GM19239 (cell line): ENCODE data around the gene EHF.
A peak's percentile ranks its signal among the peaks of the same experiment; 100 is the strongest.

Experiments
- DNase-seq: peaks from one replicate; pipeline ENCODE4 v3.0.0; 2011; ENCODE audit warnings: low spot score; ENCODE audit not compliant: insufficient read length
- FAIRE-seq: peaks from 2 replicates; lab custom pipeline; 2011; peaks lifted over from hg19 to GRCh38; lab: Jason Lieb, UNC

Gene EHF

GRCh38 chr11:34620202-34620601 lies 691 bp upstream of the EHF start:
- FAIRE-seq (no peak), DNase-seq (no peak)

GRCh38 chr11:34621876-34622275 lies 983 bp downstream of the EHF start:
- FAIRE-seq (peak; percentile 58), DNase-seq (no peak)

- FAIRE-seq, result peak; percentile 26
- no peak for DNase-seq
Observed at GRCh38 chr11:34623463-34623862, 2.6 kb downstream of the EHF start.

DNA sequence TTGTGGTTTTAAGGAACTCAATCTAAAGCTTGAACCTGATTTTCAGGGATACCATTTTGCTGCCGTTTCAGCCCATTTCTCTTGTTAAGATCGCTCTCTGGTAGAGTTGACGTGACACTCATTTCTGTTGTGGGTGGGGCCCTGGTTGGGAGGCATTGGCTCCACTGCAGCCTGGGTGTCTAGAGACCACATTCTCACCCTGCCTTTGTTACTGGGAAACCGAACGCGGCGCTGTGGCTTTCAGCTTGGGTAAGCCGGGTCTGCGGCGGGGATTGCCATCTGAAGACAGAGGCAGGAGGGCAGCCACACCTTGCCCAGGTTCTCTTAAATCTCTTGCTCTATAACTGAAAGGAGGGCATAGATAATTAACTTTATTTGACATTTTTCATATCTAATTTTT lies 3.2 kb downstream of the EHF start:
- DNase-seq (no peak), FAIRE-seq (peak; percentile 64)

DNA sequence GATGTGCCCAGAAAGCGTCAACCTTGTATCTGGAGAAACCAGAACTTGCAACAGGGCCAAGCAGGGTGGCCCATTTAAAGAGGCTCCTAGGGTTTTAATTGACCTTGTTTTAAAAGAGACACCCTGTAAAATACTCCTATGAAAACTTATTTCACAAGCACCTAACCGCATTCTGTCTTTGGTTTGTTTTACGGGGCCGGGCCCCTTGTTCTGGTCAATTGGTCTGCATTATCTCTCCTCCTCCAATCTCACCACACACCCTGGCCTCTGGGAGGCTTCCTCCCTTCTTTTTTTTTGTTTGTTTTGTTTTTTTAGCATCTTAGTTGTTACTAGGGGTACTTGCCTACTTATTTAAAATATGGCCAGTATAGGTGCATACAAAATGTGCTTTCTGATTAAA lies 4.7 kb downstream of the EHF start:
- no peak for FAIRE-seq
- DNase-seq, result no peak

DNA sequence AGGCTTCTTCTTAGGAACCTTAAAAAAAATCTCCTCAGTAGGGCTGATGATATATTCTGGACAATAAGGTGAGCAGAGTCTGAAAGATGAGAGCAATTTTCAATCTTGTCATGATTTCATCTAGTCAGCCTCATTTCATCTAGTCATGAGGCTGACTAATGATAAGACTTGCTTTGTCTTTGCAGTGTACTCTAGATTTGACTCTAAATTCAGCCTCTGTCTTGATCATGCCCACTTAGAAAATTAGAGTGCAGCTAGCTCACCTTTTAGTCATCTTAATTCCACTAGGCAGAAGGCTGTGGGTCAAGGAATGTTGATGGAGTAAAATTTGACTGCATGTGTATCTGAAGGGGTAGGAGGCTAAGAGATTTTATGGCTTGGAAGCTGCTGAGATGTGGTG lies 5.5 kb downstream of the EHF start:
- FAIRE-seq (no peak), DNase-seq (no peak)

GRCh38 chr11:34627197-34627596 lies 6.3 kb downstream of the EHF start:
- FAIRE-seq, result no peak
- DNase-seq, result no peak

- DNase-seq, result no peak
- no peak for FAIRE-seq
Observed at GRCh38 chr11:34629711-34630110, 8.8 kb downstream of the EHF start.

- no peak for DNase-seq
- FAIRE-seq, result no peak
Observed at GRCh38 chr11:34630544-34630943, 9.7 kb downstream of the EHF start.

DNA sequence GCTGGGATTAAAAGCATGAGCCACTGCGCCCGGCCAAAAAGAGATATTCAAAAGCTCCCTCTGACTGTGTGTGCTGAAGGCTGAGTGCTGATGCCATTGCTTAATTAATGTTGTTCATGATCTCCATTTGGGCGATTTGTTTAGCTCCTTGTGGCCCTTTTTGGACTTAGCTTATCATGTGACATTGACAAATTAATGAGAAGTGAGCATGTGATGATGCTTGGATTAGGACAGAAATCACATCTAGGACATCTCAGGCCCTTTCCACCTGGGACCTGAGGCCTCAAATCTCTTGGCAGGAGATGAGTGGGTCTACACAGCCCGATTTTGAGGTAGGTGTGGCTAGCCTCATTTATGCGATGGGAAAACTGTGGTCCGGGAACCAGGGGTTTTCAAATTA lies 10.4 kb downstream of the EHF start:
- FAIRE-seq, result no peak
- no peak for DNase-seq

GRCh38 chr11:34631737-34632104 lies 10.8 kb downstream of the EHF start:
- DNase-seq (no peak), FAIRE-seq (no peak)

DNA sequence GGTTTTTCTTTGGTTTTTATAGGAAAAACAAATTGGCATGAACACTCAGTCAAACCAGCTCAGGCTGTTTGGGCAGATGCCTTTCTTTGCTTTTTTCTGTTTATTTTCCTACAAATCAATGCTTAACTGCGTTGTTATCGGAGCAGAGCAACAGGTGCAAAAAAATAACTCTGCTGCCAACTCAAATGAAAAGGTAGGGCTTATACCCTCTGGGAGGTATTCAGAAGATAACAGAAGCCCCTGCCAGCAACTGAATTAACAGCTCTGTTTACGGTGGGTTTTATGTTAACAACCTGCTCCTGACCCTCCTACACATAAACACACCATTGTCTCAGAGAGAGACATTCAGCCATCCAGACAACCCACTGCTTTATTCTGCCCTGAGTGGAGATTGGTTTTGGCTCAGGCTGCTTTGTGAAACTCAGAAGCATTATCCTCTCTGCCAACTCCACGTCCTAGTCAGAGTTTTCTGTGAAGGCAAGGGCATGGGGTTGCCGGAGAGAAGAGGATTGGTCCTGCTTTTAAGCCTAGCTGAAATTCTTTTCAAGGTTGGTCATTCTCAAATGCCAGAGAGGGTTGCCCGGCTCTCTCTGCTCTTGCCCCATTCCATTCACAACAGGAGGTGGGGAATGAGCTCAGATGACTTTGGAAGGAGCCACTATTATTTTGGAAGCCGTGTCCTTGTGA lies 11.4 kb downstream of the EHF start:
- FAIRE-seq, result no peak

GRCh38 chr11:34633640-34633989 lies 12.7 kb downstream of the EHF start:
- DNase-seq, result no peak
- FAIRE-seq, result no peak

More for the DNA sequence above, 11.4 kb downstream of the EHF start:
- DNase-seq, result no peak

DNA sequence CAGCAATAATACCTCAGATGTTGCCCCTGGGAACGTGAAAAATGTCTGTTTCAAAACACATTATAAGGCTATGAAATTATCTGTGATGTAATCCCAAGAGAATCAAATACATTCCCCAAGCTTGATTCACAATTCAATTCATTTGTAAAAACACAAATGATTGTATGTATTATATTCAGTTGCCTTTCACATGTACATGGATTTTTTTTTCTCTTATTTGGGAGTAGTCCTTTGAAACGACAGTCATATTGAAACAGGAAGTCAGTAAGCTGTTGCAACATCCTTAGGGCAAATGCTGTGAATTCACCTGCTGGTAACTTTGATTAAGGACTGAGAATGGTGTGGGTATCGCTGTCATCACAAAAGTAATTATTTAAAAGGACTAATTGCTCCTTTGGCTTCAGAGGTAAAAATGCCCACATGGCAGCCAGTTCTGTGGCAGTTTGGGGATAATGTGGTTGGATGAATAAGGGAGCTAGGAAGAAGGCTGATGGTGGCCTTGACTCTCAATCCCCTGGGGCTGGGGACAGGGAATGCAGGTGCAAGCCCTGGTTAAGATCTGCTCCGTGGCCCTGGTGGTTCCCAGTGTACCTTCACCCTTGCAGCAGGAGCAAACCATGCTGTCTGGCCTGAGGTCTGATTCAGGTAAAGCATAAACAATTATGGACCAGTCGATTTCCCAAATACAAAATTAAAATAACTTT lies 13.2 kb downstream of the EHF start:
- peak; percentile 88 for FAIRE-seq
- peak; percentile 34 for DNase-seq

DNA sequence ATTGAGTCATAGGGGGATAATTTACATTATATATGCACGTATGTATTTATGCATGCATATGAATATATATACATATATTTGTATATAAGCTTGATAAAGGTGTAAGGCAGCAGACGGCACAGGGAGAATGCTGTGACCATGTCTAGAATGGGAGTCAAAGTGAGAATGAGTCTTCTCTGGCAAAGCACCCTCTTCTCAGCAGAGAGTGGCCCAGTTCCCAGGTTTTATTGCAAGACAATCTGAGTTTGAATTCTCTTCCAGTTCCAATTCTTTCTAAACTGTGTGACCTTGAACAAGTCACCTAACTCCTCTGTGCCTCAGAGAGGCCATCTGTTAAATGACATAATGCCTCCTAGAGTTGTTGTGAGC lies 13.8 kb downstream of the EHF start:
- peak; percentile 4 for FAIRE-seq

DNA sequence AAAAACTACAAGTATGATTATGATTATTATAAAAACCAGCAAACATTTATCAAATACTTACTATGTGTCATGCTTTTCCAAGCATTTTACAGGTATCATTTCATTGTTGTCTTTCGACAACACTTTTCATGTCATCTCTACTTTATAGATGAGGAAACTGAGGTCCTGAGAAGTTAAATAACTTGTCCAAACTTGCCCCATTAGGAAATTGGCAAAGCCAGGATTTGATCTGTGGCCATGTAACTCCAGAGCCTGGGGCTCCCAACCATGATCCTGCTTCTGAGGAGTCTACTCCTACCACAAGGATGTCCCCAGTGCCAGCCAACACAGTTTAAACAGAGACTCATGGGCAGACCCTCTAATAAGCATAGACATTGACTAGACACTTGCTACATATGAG lies 15.2 kb downstream of the EHF start:
- DNase-seq, result no peak
- FAIRE-seq, result no peak

More for the DNA sequence above, 13.8 kb downstream of the EHF start:
- DNase-seq, result no peak

GRCh38 chr11:34637303-34637702 lies 16.4 kb downstream of the EHF start:
- FAIRE-seq (no peak), DNase-seq (no peak)

DNA sequence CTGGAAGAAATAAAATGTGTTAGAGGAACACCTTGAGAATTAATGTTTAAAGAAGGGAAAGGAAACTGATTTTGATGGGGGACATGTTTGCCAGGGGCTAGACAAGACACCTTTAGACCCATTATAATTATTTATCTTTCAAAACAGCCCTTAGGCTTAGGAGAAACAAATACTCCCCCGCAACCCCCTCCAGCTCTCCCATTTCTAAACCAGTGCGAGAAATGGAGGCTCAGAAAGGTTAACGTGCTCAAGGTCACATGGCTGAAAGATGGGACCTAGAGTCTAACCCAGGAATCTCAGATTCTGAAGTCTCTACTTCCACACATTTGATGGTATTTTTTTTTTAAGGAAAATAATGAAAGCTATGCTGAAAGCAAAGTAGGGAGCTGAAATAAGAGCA lies 18.0 kb downstream of the EHF start:
- DNase-seq, result no peak

DNA sequence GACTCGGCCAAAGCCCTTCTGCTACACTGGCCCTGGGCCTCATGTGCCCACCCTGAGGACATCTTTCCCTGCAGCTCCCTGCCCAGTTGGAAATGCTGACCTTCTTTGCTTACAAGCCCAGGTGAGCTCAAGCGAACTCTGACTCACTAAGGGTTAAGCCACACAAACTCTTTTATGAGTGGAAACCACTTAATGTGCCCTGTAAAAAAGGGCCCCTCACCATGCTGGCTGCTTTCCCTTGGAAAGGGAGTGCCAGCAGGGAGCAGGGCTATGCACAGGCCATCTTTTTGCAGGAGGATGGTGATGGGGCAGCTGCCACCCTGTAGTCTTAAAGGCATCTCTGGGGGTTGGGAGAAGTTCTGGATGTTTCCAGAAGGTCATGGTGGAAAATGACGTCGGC lies 18.7 kb downstream of the EHF start:
- DNase-seq, result no peak
- no peak for FAIRE-seq

More for the DNA sequence above, 18.0 kb downstream of the EHF start:
- FAIRE-seq, result no peak

DNA sequence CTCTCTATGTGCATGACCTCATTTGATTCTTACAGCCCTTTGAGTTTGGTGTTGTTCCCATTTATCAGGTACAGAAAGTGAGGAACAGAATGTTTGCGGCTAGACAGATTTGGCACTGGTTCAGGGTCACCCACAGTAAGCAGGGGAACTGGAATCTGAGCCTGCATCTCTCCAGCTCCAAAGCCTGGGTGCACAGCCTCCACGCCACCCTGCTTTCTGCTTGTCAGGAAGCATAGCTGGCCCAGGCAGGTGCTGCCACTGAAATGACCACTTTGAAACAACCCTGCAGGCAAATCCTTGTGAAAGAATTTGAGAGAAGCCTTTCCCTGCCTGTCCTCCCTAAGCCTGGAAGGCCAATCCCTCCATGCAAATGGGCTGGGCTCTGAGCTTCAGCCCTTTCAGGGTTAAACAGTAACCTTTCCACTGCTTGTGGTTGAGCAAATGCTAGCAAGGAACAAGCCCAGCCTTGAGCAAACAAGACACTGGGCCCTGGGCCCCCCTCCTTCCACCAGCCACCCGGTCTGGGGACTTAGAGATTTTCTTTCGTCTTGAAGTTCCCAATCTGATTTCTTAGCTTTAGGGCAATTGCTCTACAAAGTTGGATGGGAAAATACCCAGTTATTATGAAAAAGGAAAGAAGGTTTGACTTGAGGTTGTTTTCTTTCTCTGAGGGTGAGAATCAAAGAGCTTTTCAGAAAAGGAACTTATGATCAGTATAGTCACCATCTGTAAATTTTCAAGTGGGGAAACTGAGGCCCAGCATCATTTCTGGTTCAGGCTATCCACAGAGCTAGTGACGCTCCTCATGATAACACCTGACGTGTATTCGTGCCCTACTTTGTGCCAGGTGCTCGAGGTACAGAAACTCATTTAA lies 19.4 kb downstream of the EHF start:
- no peak for DNase-seq
- peak; percentile 83 for FAIRE-seq

- FAIRE-seq, result no peak
- no peak for DNase-seq
Observed at GRCh38 chr11:34640924-34641275, 20.0 kb downstream of the EHF start.
